HUES6 (cell line): ENCODE results near the gene CTXN1.
"Not testable (repeated sequence)": the region's sequence is repeated elsewhere in the genome, so short reads cannot be mapped to it uniquely, and the experiment has no call there.

Source experiments
- H3K27ac ChIP-seq: 2 replicates; pipeline ENCODE4 v1.7.0; 2013; ENCODE audit warnings: low read depth, mild to moderate bottlenecking, low read length, inconsistent platforms
- H3K27me3 ChIP-seq: 2 replicates; pipeline ENCODE4 v1.6.1; 2013; ENCODE audit warnings: low read length; ENCODE audit not compliant: control insufficient read depth, insufficient read depth
- H3K36me3 ChIP-seq: 2 replicates; pipeline ENCODE4 v1.6.1; 2013; ENCODE audit warnings: low read length; ENCODE audit not compliant: control insufficient read depth, insufficient read depth
- H3K4me1 ChIP-seq: 2 replicates; pipeline ENCODE4 v1.6.1; 2013; ENCODE audit warnings: low read length; ENCODE audit not compliant: control insufficient read depth, insufficient read depth
- H3K4me3 ChIP-seq: 2 replicates; pipeline ENCODE4 v1.5.1; 2013; ENCODE audit warnings: low read depth, low read length
- H3K9ac ChIP-seq: one replicate; pipeline ENCODE4 v1.6.1; 2013; ENCODE audit warnings: mild to moderate bottlenecking, low read length
- H3K9me3 ChIP-seq: 2 replicates; pipeline ENCODE4 v1.6.1; 2013; ENCODE audit warnings: low read depth, low read length; ENCODE audit not compliant: control insufficient read depth, insufficient read depth

Gene CTXN1

GRCh38 chr19:7894612-7895309, 31.2 kb downstream of the CTXN1 start:
- Histone ChIP-seq H3K9ac (no peak overlapping the region), H3K4me3 (no peak overlapping the region), H3K27me3 (no peaks in the 10 kb centered on the region), H3K4me1 (no peaks in the 10 kb centered on the region), H3K27ac (no peak overlapping the region), H3K36me3 (peaks cover 8% of the 10 kb centered on the region), H3K9me3 (no peaks in the 10 kb centered on the region)

DNA sequence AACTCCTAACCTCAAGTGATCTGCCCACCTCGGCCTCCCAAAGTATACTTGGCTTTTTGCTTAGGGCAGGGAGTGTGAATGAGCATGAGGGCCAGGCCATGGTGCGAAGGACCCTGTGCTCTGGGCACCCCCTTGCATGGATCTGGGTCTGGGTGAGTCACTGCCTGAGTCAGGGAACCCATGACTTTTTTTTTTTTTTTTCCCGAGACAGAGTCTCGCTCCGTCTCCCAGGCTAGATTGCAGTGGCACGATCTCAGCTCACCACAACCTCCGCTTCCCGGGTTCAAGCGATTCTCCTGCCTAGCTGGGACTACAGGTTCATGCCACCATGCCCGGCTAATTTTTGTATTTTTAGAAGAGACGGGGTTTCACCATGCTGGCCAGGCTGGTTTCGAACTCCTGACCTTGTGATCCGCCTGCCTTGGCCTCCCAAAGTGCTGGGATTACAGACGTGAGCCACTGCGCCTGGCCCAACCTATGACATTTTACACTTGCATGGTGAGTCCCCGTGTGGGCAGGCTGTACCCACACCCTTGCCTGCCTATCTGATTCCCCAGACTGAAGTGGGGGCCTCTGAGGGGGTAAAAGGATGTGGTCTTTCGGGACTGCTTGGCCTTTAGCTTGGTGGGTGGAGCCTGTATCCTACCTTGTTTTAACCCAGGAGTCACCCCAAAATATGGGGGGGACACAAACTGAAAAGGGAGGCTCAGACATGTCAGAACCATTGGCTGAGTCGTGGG, 32.4 kb downstream of the CTXN1 start:
- H3K27me3 ChIP-seq, result not testable (repeated sequence)

GRCh38 chr19:7888826-7889217, 37.1 kb downstream of the CTXN1 start:
- H3K9ac ChIP-seq, result peak overlapping the region; percentile 12

More for the DNA sequence above, 32.4 kb downstream of the CTXN1 start:
- H3K9ac ChIP-seq, H3K36me3 ChIP-seq, H3K27ac ChIP-seq, H3K4me1 ChIP-seq, H3K9me3 ChIP-seq, H3K4me3 ChIP-seq: not testable (repeated sequence)

GRCh38 chr19:7888145-7888825, 37.6 kb downstream of the CTXN1 start, which contains the start of gene LRRC8E:
Gene LRRC8E, plus strand, starts transcription at chr19:7888510. Its CDS starts 7,094 bp downstream, at chr19:7895604.
- Histone ChIP-seq H3K27ac (no peak within 1 kb of the TSS), H3K36me3 (no peaks in the 10 kb centered on the region), H3K27me3 (no peaks in the 10 kb centered on the region), H3K9me3 (no peaks in the 10 kb centered on the region), H3K9ac (peak within 1 kb of the TSS; percentile 12), H3K4me1 (no peaks in the 10 kb centered on the region; the same call in 1 of the 2 replicates), H3K4me3 (peak within 1 kb of the TSS; percentile 63)

More at GRCh38 chr19:7888826-7889217, 37.1 kb downstream of the CTXN1 start:
- no peaks in the 10 kb centered on the region for H3K36me3 ChIP-seq
- peak overlapping the region; percentile 63 for H3K4me3 ChIP-seq
- H3K27me3 ChIP-seq, result no peaks in the 10 kb centered on the region
- H3K27ac ChIP-seq, result no peak overlapping the region
- no peaks in the 10 kb centered on the region for H3K9me3 ChIP-seq
- H3K4me1 ChIP-seq, result no peaks in the 10 kb centered on the region; the same call in 1 of the 2 replicates

DNA sequence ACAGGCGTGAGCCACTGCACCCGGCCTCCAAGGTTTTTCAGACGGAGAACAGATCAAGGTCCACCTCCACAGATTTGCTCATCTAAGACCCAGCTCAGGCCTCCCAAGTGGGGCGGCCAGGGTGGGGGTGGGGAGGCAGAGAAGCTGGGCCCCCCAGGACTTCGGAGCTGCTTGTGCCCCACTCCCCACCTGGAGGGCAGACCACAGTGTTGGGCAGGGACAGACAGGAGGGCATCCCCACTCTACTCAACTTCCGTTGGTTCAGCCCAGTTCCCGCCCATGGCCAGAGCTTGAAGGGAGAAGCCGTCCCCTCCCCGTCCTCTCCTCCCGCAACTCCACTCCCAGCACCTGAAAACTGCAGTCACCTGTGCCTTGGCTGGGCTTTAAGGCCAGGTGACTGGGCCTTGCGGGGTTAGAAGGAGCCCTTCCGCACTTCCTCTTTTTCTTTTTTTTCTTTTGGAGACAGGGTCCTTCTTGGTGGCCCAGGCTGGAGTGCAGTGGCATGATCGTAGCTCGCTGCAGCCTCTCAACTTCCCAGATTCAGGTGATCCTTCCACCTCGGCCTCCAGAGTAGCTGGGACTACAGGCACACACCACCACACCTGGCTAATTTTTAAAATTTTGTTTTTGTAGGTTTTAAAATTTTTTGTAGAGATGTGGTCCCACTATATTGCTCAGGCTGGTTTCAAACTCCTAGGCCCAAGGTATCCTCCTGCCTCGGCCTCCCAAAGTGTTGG, 38.4 kb downstream of the CTXN1 start:
- Histone ChIP-seq H3K27ac (no peak overlapping the region), H3K4me3 (peak overlapping the region; percentile 63), H3K9ac (peak overlapping the region; percentile 12), H3K36me3 (no peaks in the 10 kb centered on the region), H3K27me3 (no peaks in the 10 kb centered on the region), H3K9me3 (no peaks in the 10 kb centered on the region), H3K4me1 (no peaks in the 10 kb centered on the region; the same call in 1 of the 2 replicates)

DNA sequence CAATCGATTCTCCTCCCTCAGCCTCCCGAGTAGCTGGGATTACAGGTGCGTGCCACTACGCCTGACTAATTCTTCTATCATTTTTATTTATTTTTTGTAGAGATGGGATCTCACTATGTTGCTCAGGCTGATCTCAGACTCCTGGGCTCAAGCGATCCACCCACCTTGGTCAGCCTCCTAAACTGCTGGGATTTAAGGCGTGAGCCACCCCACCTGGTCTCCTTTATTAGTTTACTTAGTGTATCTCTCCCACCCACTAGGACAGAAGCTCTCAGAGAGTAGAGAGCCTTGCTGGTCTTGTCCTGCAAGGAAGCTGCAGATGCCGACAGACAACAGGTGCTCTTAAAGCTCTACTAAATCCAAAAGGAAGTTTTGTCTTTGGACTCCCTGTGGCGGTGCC, 40.1 kb downstream of the CTXN1 start:
- H3K9me3 ChIP-seq, result no peaks in the 10 kb centered on the region; the same call in 1 of the 2 replicates
- no peaks in the 10 kb centered on the region for H3K36me3 ChIP-seq
- no peaks in the 10 kb centered on the region; the same call in 1 of the 2 replicates for H3K4me1 ChIP-seq
- H3K27me3 ChIP-seq, result no peaks in the 10 kb centered on the region
- H3K9ac ChIP-seq, result no peak overlapping the region
- H3K27ac ChIP-seq, result no peak overlapping the region
- H3K4me3 ChIP-seq, result no peak overlapping the region

GRCh38 chr19:7883796-7884570, 42.0 kb downstream of the CTXN1 start:
- Histone ChIP-seq H3K9me3 (no peaks in the 10 kb centered on the region; the same call in 1 of the 2 replicates), H3K27ac (no peak overlapping the region), H3K27me3 (no peaks in the 10 kb centered on the region), H3K4me3 (no peak overlapping the region), H3K4me1 (no peaks in the 10 kb centered on the region; the same call in 1 of the 2 replicates), H3K9ac (no peak overlapping the region), H3K36me3 (no peaks in the 10 kb centered on the region)

DNA sequence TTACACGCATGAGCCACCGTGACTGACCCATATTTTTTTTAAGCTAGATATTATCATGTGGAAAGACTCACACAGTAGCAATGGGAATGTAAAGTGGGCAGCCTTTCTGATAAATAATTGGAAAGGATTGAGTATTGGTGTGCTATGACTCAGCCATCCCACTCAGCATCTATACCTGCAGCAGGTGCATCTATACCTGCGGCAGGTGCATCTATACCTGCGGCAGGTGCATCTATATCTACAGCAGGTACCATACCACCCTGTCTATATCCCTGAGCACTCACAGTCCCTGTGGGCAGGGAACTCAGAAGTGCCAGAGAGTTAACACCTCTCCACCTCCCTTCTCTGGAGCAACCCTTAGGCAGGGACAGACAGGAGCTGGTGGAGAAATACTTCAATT, 42.8 kb downstream of the CTXN1 start:
- H3K36me3 ChIP-seq, result no peaks in the 10 kb centered on the region
- H3K9me3 ChIP-seq, result no peaks in the 10 kb centered on the region; the same call in 1 of the 2 replicates
- H3K27ac ChIP-seq, result no peak overlapping the region
- H3K4me3 ChIP-seq, result no peak overlapping the region
- no peak overlapping the region for H3K9ac ChIP-seq
- H3K27me3 ChIP-seq, result no peaks in the 10 kb centered on the region
- H3K4me1 ChIP-seq, result no peaks in the 10 kb centered on the region

DNA sequence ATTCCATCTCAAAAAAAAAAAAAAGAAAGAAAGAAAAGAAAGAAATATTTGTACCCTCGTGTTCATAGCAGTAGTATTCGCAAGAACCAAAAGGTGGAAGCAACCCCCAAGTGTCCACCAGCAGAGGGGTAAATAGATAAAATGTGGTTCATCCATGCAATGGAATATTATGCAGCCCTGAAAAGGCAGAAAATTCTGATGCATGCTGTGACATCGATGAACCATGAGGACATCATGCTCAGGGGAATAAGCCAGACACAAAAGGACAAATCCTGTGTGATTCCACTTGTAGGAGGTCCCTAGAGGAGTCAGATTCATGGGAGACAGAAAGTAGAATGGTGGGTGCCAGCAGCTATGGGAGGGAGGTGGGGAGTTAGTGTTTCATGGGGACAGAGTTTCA, 44.0 kb downstream of the CTXN1 start:
- Histone ChIP-seq H3K9me3 (no peaks in the 10 kb centered on the region; the same call in 1 of the 2 replicates), H3K4me3 (no peak overlapping the region), H3K9ac (no peak overlapping the region), H3K27me3 (peaks cover 2% of the 10 kb centered on the region; the same call in 1 of the 2 replicates), H3K4me1 (no peaks in the 10 kb centered on the region), H3K27ac (no peak overlapping the region), H3K36me3 (no peaks in the 10 kb centered on the region)

DNA sequence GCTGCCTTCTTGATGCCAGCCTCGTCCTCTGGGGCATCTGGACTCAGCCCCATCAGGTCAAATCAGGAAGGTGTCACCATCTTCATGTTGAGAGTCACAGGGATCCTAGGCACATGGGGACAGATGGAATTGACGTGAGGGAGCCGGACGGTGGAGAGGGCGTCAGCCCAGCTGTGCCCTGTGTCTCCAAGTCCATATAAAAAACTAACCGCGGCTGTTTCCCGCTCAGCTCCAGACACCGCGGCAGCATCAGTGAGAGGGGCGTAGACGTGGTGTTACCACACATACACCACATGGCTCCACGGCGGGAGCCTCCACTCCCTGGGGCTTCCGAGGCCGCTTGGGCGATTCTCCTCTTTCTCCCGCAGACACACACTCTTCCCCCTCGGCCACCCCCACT, 46.1 kb downstream of the CTXN1 start:
- Histone ChIP-seq H3K27ac (no peak overlapping the region), H3K9me3 (no peaks in the 10 kb centered on the region; the same call in 1 of the 2 replicates), H3K36me3 (no peaks in the 10 kb centered on the region), H3K27me3 (peaks cover 14% of the 10 kb centered on the region; the same call in 1 of the 2 replicates), H3K9ac (no peak overlapping the region), H3K4me1 (no peaks in the 10 kb centered on the region), H3K4me3 (no peak overlapping the region)
